Activated naive CD4-positive, alpha-beta T cell treated with anti-CD3 and anti-CD28 coated beads, Interleukin-2, amount 50 U/mL, for 72 hours (primary cell): ENCODE measurements around the gene NBEA. TPM values are rescaled to one million over a fixed set of nuclear protein-coding genes. Genes with fewer than 3 reads are reported as not detected.

Experiments used
- ATAC-seq, 2 donors: fragments of 150-1000 bp; cut with Tn5 transposase; 2 replicates each; pipeline ENCODE4 v1.10.0; 2021; ENCODE audit warnings: mild to moderate bottlenecking in 2 of 2, moderate library complexity in 2 of 2
- DNase-seq, 2 donors: peaks; one replicate each; pipeline ENCODE4 v3.0.0; 2021 to 2022; ENCODE audit warnings: low spot score in 2 of 2
- H3K27ac Mint-ChIP-seq, 2 donors: one replicate each; pipeline ENCODE4 v1.8.0; 2022; ENCODE audit warnings: mild to moderate bottlenecking in 2 of 2, mixed read lengths in 2 of 2
- H3K36me3 Mint-ChIP-seq, 2 donors: one replicate each; pipeline ENCODE4 v1.8.0; 2022; ENCODE audit warnings: mixed read lengths in 2 of 2
- H3K9me3 Mint-ChIP-seq, 2 donors: one replicate each; pipeline ENCODE4 v1.8.0; 2022; ENCODE audit warnings: mixed read lengths in 2 of 2
- total RNA-seq, 2 donors: library from RNA; stranded (reverse); gene quantifications; one replicate each; pipeline ENCODE4 v1.2.3, GENCODE V29; 2022

Gene NBEA
- total RNA-seq, 2 donors from 2014 or later: 0.37 to 0.84 TPM

DNA sequence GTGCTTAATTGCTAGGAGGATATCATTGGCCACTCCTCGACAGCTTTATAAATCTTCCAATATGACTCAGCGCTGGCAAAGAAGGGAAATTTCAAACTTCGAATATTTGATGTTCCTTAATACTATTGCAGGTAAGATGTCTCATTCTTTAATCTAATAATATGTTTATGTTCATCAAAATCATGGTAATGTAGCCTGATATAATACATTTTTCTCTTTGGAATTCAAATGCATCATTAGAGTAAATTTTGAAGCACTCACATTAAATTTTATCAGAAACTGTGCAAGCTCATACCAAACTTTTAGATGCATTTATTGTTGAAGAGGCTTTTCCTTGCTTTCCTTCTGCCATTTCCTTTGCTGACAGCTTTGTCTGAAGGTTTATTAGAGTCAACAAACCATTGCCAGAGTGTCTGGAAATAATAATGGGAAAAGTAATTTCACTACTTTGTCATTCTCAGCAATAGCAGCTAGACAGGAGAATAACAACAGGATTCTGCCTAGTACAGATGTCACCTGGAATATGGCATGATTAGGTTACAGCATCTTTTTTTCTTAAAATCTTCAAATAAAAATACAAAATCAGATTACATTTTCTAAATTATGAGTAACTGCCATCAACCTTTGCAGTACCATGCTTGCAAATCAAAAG, 613.0 kb downstream of the NBEA start:
- no peak for ATAC-seq
- H3K27ac Mint-ChIP-seq: no peak overlapping the region
- H3K9me3 Mint-ChIP-seq: no peaks in the 10 kb centered on the region
- DNase-seq: no peak
- no peaks in the 10 kb centered on the region for H3K36me3 Mint-ChIP-seq

GRCh38 chr13:35557475-35557874, 615.4 kb downstream of the NBEA start:
- DNase-seq: no peak
- no peaks in the 10 kb centered on the region for H3K36me3 Mint-ChIP-seq
- no peak for ATAC-seq
- no peak overlapping the region for H3K27ac Mint-ChIP-seq
- no peaks in the 10 kb centered on the region for H3K9me3 Mint-ChIP-seq

GRCh38 chr13:35561540-35561939, 619.5 kb downstream of the NBEA start:
- DNase-seq: no peak
- Mint-ChIP-seq H3K36me3 (no peaks in the 10 kb centered on the region), H3K9me3 (no peaks in the 10 kb centered on the region), H3K27ac (no peak overlapping the region)
- ATAC-seq: no peak

- Mint-ChIP-seq H3K9me3 (no peaks in the 10 kb centered on the region), H3K36me3 (no peaks in the 10 kb centered on the region), H3K27ac (no peak overlapping the region)
- DNase-seq (no peak), ATAC-seq (no peak)
Observed at GRCh38 chr13:35565273-35565672, 623.2 kb downstream of the NBEA start.

- Mint-ChIP-seq H3K36me3 (no peaks in the 10 kb centered on the region), H3K9me3 (no peaks in the 10 kb centered on the region)
- ATAC-seq: no peak
Observed at GRCh38 chr13:35566340-35566739, 624.3 kb downstream of the NBEA start.

GRCh38 chr13:35567406-35567980, 625.4 kb downstream of the NBEA start:
- H3K27ac Mint-ChIP-seq: no peak overlapping the region
- DNase-seq (no peak), ATAC-seq (no peak)
- no peaks in the 10 kb centered on the region for H3K9me3 Mint-ChIP-seq
- no peaks in the 10 kb centered on the region for H3K36me3 Mint-ChIP-seq

More at GRCh38 chr13:35566340-35566739, 624.3 kb downstream of the NBEA start:
- no peak overlapping the region for H3K27ac Mint-ChIP-seq
- no peak for DNase-seq

- H3K36me3 Mint-ChIP-seq: no peaks in the 10 kb centered on the region
- no peak overlapping the region for H3K27ac Mint-ChIP-seq
Observed at GRCh38 chr13:35573639-35574038, 631.6 kb downstream of the NBEA start.

DNA sequence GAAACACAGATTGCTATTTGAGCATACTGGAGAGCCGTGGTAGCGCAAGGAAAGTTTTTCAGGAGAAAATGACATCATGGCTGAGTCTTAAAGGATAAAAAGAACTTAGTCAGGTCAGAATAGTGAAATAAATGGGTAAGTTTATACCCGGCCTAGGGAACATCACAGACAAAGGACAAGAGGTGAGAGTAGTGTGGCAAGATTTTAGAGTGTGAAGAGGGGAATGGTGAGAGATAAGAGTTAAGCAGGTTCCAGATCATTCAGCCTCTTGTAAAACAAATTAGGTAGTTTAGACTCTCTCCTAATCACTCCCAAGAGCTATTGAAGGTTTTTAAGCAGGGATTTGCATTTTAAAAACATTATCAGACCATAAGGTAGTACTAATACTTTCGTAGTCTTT, 650.4 kb downstream of the NBEA start:
- ATAC-seq: no peak
- DNase-seq: no peak
- H3K9me3 Mint-ChIP-seq: no peaks in the 10 kb centered on the region
- no peak overlapping the region for H3K27ac Mint-ChIP-seq
- H3K36me3 Mint-ChIP-seq: no peaks in the 10 kb centered on the region

More at GRCh38 chr13:35573639-35574038, 631.6 kb downstream of the NBEA start:
- no peaks in the 10 kb centered on the region for H3K9me3 Mint-ChIP-seq
- DNase-seq (no peak), ATAC-seq (no peak)

DNA sequence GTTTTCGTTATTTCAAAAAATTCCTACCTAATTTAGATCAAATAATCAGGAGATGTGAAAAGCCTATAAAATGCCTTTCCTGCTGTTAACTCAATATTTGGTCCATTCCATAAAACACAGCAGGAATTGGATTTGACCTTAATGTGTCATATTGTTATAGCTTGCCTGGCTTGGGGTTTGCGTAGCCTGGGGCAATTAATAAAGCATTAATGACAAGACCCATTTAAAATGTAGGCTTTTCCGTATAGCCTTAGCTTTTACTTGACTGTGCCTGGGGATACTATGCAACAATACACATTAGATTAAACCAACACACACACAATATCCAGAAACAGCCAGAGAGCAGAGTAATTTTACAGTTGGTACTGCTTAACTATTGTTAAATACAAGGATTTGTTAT, 651.6 kb downstream of the NBEA start:
- Mint-ChIP-seq H3K36me3 (no peaks in the 10 kb centered on the region), H3K27ac (no peak overlapping the region), H3K9me3 (no peaks in the 10 kb centered on the region)
- DNase-seq: no peak
- no peak for ATAC-seq

DNA sequence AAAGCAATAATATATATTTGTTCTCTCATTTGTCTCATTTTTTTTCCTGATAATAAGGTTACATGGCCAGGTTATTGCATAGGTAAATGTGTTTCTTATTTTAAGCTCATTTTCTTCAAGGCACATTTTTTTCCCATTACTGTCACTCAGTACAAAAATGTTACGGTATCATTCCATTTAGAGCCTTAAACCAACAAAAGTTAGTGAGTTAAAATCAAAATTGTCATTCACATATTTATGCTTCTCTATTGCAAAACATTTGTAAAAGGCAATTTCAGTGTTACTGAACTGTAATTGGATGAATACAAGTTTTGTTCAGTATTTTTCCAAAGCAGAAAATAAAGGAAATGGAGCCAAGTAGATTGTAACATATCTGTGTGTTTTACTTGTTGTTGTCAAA, 652.0 kb downstream of the NBEA start:
- no peak for ATAC-seq
- no peak overlapping the region for H3K27ac Mint-ChIP-seq
- H3K36me3 Mint-ChIP-seq: no peaks in the 10 kb centered on the region
- no peaks in the 10 kb centered on the region for H3K9me3 Mint-ChIP-seq
- DNase-seq: no peak

GRCh38 chr13:35595181-35595580, 653.1 kb downstream of the NBEA start:
- no peak for DNase-seq
- ATAC-seq: no peak
- no peaks in the 10 kb centered on the region for H3K36me3 Mint-ChIP-seq
- H3K9me3 Mint-ChIP-seq: no peaks in the 10 kb centered on the region
- no peak overlapping the region for H3K27ac Mint-ChIP-seq

- ATAC-seq: no peak
- DNase-seq: no peak
- Mint-ChIP-seq H3K9me3 (no peaks in the 10 kb centered on the region), H3K36me3 (no peaks in the 10 kb centered on the region), H3K27ac (no peak overlapping the region)
Observed at GRCh38 chr13:35596321-35597030, 654.4 kb downstream of the NBEA start.

DNA sequence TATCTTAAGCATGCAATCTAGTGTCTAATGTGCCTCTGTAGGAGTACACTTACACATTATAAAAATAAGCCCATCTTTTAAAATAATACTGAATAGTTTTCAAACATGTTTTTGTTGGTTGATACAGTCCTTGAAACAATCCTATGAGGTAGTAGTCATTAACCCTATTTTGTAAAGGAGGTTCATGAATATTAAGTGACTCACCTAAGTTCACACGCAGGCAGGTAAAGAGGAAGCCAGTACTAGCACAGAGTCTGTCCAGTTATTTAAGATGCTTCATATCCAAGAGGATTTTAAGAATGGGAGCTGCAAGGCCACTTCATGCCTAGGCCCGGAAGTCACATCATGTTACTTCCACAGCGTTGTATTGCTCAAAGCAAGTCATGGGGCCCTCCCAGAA, 655.4 kb downstream of the NBEA start:
- Mint-ChIP-seq H3K36me3 (no peaks in the 10 kb centered on the region), H3K27ac (no peak overlapping the region), H3K9me3 (no peaks in the 10 kb centered on the region)
- ATAC-seq (no peak), DNase-seq (no peak)

- Mint-ChIP-seq H3K36me3 (no peaks in the 10 kb centered on the region), H3K9me3 (no peaks in the 10 kb centered on the region), H3K27ac (no peak overlapping the region)
- ATAC-seq: no peak
- DNase-seq: no peak
Observed at GRCh38 chr13:35598233-35598632, 656.2 kb downstream of the NBEA start.

- DNase-seq (no peak), ATAC-seq (no peak)
- no peaks in the 10 kb centered on the region for H3K36me3 Mint-ChIP-seq
- no peak overlapping the region for H3K27ac Mint-ChIP-seq
- no peaks in the 10 kb centered on the region for H3K9me3 Mint-ChIP-seq
Observed at GRCh38 chr13:35598790-35599369, 656.8 kb downstream of the NBEA start.

DNA sequence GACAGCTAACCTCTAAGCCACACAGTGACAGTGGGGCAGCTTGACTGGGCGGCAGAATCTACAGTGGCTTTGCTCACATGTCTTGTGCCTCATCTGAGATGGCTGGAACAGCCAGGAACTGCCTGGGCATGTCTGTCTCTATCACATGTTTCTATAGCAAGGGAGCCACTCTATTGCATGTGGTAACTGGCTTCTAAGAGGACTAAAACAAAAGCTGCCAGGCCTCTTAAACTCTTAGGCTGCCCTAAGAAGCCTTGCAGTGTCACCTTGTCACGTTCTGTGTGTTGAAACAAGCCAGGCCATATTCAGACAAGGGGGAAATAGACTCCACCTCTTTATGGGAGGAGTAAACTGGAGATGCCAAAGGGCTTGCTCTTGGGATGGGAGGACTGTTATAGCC, 657.3 kb downstream of the NBEA start:
- no peaks in the 10 kb centered on the region for H3K36me3 Mint-ChIP-seq
- DNase-seq: no peak
- no peak overlapping the region for H3K27ac Mint-ChIP-seq
- no peak for ATAC-seq
- no peaks in the 10 kb centered on the region for H3K9me3 Mint-ChIP-seq

DNA sequence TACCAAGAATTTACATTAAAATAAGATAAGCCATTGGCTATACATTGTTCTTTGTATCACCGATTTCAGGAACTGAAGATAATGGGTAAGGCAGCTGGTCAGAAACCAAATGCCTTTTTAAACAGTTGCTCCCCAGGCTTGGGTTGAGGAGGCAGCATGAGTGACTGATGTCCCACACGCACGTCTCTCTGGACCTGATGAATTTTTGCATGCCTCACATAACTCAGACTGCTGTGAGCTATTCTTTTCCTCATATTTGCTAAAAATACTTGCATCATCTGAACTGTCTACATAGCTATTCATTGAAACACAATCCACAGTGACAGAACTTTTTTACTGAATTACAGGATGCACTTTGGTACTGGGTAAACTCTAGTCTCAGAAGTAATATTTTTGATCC, 658.1 kb downstream of the NBEA start:
- ATAC-seq (no peak), DNase-seq (no peak)
- H3K36me3 Mint-ChIP-seq: no peaks in the 10 kb centered on the region
- no peak overlapping the region for H3K27ac Mint-ChIP-seq
- H3K9me3 Mint-ChIP-seq: no peaks in the 10 kb centered on the region
